H1 (cell line): ENCODE measurements around the gene SLC5A2.
"Not testable (repeated sequence)": the region's sequence is repeated elsewhere in the genome, so short reads cannot be mapped to it uniquely, and the experiment has no call there.

Source experiments
- TAF1 ChIP-seq: IDR thresholded peaks from 2 replicates; pipeline ENCODE4 v1.6.1; 2011; ENCODE audit warnings: mild to moderate bottlenecking, low read depth, low read length
- TF ChIP-seq, protein P1 (sequence below), 3 experiments: IDR thresholded peaks; 1 replicate in 2 of 3; 2 replicates in 1 of 3; pipeline versions ENCODE4 v1.5.1 to v1.6.1; 2011; ENCODE audit warnings: low read length in 3 of 3, mild to moderate bottlenecking in 3 of 3, inconsistent platforms in 2 of 3, low read depth in 1 of 3, moderate library complexity in 1 of 3; ENCODE audit not compliant: insufficient read depth in 1 of 3; ENCODE audit errors: control extremely low read depth in 1 of 3

DNA sequence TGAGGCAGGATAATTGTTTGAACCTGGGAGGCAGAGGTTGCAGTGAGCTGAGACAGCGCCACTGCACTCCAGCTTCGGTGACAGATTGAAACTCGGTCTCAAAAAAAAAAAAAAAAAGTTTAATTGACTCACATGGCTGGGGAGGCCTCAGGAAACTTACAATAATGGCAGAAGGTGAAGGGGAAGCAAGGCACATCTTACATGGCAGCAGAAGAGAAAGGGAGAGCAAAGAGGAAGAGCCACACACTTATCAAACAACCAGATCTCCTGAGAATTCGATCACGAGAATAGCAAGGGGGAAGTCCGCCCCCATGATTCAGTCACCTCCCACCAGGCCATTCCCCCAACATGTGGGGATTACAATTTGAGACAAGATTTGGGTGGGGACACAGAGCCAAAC, 37.0 kb upstream of the SLC5A2 start:
- TF ChIP-seq, protein P1, sequence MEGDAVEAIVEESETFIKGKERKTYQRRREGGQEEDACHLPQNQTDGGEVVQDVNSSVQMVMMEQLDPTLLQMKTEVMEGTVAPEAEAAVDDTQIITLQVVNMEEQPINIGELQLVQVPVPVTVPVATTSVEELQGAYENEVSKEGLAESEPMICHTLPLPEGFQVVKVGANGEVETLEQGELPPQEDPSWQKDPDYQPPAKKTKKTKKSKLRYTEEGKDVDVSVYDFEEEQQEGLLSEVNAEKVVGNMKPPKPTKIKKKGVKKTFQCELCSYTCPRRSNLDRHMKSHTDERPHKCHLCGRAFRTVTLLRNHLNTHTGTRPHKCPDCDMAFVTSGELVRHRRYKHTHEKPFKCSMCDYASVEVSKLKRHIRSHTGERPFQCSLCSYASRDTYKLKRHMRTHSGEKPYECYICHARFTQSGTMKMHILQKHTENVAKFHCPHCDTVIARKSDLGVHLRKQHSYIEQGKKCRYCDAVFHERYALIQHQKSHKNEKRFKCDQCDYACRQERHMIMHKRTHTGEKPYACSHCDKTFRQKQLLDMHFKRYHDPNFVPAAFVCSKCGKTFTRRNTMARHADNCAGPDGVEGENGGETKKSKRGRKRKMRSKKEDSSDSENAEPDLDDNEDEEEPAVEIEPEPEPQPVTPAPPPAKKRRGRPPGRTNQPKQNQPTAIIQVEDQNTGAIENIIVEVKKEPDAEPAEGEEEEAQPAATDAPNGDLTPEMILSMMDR (IDR thresholded peaks at IDR 0.05; ENCODE audit: control extremely low read depth in 1 of 3, insufficient read depth in 1 of 3, low read depth in 1 of 3, low read length in 3 of 3): not testable (repeated sequence)
- TF ChIP-seq TAF1: not testable (repeated sequence)
